ENCODE data around the gene ENAH. TPM values are rescaled to one million over a fixed set of nuclear protein-coding genes. Genes with fewer than 3 reads are reported as not detected.

The ENAH gene
- total and polyA plus RNA-seq, 9 of the 15 experiments (the other 6 are each of a cell fraction or from before 2014, with no cell fraction given), result 0.03 to 1.2 (median 0.15) TPM

DNA sequence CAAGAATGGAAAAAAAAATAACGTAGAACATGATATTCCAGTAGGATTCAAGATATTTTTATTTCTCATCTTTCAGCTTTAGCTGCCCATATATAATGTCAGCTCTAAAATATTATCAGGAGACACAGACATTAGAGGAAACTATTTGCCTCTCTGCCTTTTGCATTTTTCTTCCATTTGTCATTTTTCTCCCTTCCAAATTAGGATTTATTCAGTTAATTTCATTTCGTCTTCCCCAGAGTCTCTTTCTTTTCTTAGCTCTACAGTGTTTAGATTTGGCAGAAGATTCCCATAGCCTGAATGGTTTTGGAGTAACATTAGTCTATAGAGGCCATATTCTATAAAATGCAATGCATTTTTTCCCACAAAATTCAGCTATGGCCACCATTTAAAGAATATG lies 5.1 kb upstream of the ENAH start:
- DNase-seq (ENCODE audit: extremely low read depth in 1 of 4, low spot score in 3 of 4) (no peak), FAIRE-seq (no peak), ATAC-seq (no peak)
- Histone ChIP-seq H3K27ac (ENCODE audit: extremely low read depth, low read depth, low read length) (no peak overlapping the region), H3K4me3 (no peak overlapping the region), H3K79me2 (ENCODE audit: control insufficient read depth, insufficient read depth, low read length) (no peaks in the 10 kb centered on the region), H3K4me2 (ENCODE audit: insufficient read depth, low read length) (no peak overlapping the region), H3K36me3 (ENCODE audit: control insufficient read depth, insufficient read depth, low read length) (no peaks in the 10 kb centered on the region), H3K9ac (ENCODE audit: insufficient read depth in 1 of 2, low read depth in 2 of 2, low read length in 2 of 2) (no peak overlapping the region), H3K4me1 (replicated peaks in 1 of 2; ENCODE audit: control insufficient read depth in 2 of 2, insufficient read depth in 2 of 2, low read length in 2 of 2) (peaks cover 0 to 7% of the 10 kb centered on the region in 2 experiments; a peak in 2 of 5 replicates), H3K9me3 (replicated peaks; ENCODE audit: control insufficient read depth, insufficient read depth, low read depth, low read length) (no peaks in the 10 kb centered on the region), H3K27me3 (ENCODE audit: control insufficient read depth in 2 of 2, insufficient read depth in 2 of 2, low read length in 2 of 2) (peaks cover 24 to 38% of the 10 kb centered on the region in 2 experiments), H4K20me1 (replicated peaks; ENCODE audit: control insufficient read depth, insufficient read depth, low read length) (no peaks in the 10 kb centered on the region), H3K9me1 (ENCODE audit: control insufficient read depth, insufficient read depth, low read length) (no peaks in the 10 kb centered on the region), H2AFZ (ENCODE audit: low read depth, low read length) (no peak overlapping the region)
- BruUV-seq (replicated peaks), result no TSS peak
- intact Hi-C loops (cut with micrococcal nuclease) (loop anchor here (10.0 kb wide), 2 partner anchors 187 to 317 kb away; no protein-coding TSS in a partner anchor), in situ Hi-C loops (cut with MboI) (no loop called here)
- 0% methylated on average over 2 of the region's 2 CpGs for WGBS (ENCODE audit: insufficient coverage, low coverage, missing lambda C conversion rate)
- ChIA-PET CTCF (ENCODE audit: low intra/inter-chr PET ratio) (no interaction called here), POLR2A (interaction anchor here (0.6 to 0.7 kb wide), 3 partner anchors 32 to 642 kb away, joined by 3 read pairs; no protein-coding TSS in a partner anchor)
- TF ChIP-seq, protein P1, sequence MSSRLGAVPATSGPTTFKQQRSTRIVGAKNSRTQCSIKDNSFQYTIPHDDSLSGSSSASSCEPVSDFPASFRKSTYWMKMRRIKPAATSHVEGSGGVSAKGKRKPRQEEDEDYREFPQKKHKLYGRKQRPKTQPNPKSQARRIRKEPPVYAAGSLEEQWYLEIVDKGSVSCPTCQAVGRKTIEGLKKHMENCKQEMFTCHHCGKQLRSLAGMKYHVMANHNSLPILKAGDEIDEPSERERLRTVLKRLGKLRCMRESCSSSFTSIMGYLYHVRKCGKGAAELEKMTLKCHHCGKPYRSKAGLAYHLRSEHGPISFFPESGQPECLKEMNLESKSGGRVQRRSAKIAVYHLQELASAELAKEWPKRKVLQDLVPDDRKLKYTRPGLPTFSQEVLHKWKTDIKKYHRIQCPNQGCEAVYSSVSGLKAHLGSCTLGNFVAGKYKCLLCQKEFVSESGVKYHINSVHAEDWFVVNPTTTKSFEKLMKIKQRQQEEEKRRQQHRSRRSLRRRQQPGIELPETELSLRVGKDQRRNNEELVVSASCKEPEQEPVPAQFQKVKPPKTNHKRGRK (tag; IDR thresholded peaks at IDR 0.05), result no peak
- TF ChIP-seq NR2C2 (CRISPR knock-in tag; IDR thresholded peaks at IDR 0.05) (no peak), NR2C2 (tag; IDR thresholded peaks at IDR 0.05) (no peak), KDM1A (IDR thresholded peaks at IDR 0.05) (no peak), ARNT (IDR thresholded peaks at IDR 0.05) (no peak), TBL1XR1 (IDR thresholded peaks at IDR 0.05; ENCODE audit: low read length in 2 of 2) (no peak), HOXB6 (CRISPR knock-in tag; IDR thresholded peaks at IDR 0.05; ENCODE audit: borderline replicate concordance) (no peak), ZNF134 (CRISPR knock-in tag; conservative IDR thresholded peaks at IDR 0.05) (no peak), ZNF766 (CRISPR knock-in tag; conservative IDR thresholded peaks at IDR 0.05) (no peak), ZNF586 (CRISPR knock-in tag; conservative IDR thresholded peaks at IDR 0.05) (no peak), ETS2 (tag; IDR thresholded peaks at IDR 0.05; ENCODE audit: borderline replicate concordance, poor library complexity, severe bottlenecking) (no peak)
- TF ChIP-seq, protein P2, sequence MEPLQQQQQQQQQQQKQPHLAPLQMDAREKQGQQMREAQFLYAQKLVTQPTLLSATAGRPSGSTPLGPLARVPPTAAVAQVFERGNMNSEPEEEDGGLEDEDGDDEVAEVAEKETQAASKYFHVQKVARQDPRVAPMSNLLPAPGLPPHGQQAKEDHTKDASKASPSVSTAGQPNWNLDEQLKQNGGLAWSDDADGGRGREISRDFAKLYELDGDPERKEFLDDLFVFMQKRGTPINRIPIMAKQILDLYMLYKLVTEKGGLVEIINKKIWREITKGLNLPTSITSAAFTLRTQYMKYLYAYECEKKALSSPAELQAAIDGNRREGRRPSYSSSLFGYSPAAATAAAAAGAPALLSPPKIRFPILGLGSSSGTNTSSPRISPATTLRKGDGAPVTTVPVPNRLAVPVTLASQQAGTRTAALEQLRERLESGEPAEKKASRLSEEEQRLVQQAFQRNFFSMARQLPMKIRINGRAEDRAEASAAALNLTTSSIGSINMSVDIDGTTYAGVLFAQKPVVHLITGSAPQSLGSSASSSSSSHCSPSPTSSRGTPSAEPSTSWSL (CRISPR knock-in tag; IDR thresholded peaks at IDR 0.05; ENCODE audit: borderline replicate concordance), result no peak
- TF ChIP-seq, protein P3, sequence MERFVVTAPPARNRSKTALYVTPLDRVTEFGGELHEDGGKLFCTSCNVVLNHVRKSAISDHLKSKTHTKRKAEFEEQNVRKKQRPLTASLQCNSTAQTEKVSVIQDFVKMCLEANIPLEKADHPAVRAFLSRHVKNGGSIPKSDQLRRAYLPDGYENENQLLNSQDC (CRISPR knock-in tag; IDR thresholded peaks at IDR 0.05), result no peak
- TF ChIP-seq, protein P4, sequence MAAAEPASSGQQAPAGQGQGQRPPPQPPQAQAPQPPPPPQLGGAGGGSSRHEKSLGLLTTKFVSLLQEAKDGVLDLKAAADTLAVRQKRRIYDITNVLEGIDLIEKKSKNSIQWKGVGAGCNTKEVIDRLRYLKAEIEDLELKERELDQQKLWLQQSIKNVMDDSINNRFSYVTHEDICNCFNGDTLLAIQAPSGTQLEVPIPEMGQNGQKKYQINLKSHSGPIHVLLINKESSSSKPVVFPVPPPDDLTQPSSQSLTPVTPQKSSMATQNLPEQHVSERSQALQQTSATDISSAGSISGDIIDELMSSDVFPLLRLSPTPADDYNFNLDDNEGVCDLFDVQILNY (CRISPR knock-in tag; IDR thresholded peaks at IDR 0.05), result no peak
